ENCODE measurements around the gene SSRP1.

DNA sequence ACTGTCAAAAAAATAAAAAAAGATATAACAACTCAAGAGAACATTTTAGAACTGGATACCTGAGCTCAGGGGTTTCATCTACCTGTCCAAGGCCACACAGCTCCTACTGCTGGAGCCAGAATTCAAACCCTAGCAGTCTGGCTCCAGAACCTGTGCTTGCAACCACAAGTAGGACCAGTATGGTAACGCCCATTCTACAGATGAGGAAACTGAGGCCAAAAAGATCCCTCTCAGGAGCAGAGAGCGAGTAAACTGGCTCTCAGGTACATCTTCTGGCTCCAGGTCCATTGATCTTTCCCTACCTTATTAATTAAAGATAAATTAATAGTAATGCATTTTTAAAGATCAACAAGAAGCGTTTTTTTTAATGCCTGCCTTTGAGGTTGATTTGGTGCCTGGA is 21.6 kb upstream of the SSRP1 start:
- no peak for TF ChIP-seq EP300 (IDR thresholded peaks at IDR 0.05; ENCODE audit: borderline replicate concordance)
- no peak for TF ChIP-seq RAD21 (IDR thresholded peaks at IDR 0.05; ENCODE audit: low read depth)
- TF ChIP-seq, protein P1, sequence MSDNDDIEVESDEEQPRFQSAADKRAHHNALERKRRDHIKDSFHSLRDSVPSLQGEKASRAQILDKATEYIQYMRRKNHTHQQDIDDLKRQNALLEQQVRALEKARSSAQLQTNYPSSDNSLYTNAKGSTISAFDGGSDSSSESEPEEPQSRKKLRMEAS (IDR thresholded peaks at IDR 0.05), result no peak
- no peak for TF ChIP-seq NFIC (IDR thresholded peaks at IDR 0.05)
- no peak for TF ChIP-seq CEBPB (IDR thresholded peaks at IDR 0.05)
- TF ChIP-seq, protein P2, sequence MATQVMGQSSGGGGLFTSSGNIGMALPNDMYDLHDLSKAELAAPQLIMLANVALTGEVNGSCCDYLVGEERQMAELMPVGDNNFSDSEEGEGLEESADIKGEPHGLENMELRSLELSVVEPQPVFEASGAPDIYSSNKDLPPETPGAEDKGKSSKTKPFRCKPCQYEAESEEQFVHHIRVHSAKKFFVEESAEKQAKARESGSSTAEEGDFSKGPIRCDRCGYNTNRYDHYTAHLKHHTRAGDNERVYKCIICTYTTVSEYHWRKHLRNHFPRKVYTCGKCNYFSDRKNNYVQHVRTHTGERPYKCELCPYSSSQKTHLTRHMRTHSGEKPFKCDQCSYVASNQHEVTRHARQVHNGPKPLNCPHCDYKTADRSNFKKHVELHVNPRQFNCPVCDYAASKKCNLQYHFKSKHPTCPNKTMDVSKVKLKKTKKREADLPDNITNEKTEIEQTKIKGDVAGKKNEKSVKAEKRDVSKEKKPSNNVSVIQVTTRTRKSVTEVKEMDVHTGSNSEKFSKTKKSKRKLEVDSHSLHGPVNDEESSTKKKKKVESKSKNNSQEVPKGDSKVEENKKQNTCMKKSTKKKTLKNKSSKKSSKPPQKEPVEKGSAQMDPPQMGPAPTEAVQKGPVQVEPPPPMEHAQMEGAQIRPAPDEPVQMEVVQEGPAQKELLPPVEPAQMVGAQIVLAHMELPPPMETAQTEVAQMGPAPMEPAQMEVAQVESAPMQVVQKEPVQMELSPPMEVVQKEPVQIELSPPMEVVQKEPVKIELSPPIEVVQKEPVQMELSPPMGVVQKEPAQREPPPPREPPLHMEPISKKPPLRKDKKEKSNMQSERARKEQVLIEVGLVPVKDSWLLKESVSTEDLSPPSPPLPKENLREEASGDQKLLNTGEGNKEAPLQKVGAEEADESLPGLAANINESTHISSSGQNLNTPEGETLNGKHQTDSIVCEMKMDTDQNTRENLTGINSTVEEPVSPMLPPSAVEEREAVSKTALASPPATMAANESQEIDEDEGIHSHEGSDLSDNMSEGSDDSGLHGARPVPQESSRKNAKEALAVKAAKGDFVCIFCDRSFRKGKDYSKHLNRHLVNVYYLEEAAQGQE (IDR thresholded peaks at IDR 0.05; ENCODE audit: low read depth), result no peak
- TF ChIP-seq, protein P3, sequence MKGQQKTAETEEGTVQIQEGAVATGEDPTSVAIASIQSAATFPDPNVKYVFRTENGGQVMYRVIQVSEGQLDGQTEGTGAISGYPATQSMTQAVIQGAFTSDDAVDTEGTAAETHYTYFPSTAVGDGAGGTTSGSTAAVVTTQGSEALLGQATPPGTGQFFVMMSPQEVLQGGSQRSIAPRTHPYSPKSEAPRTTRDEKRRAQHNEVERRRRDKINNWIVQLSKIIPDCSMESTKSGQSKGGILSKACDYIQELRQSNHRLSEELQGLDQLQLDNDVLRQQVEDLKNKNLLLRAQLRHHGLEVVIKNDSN (IDR thresholded peaks at IDR 0.05), result no peak
- TF ChIP-seq TEAD4 (IDR thresholded peaks at IDR 0.05), result no peak
- TF ChIP-seq CREB1 (IDR thresholded peaks at IDR 0.05; ENCODE audit: low read depth), result no peak
- no peak for TF ChIP-seq EGR1 (IDR thresholded peaks at IDR 0.05)

All from Ishikawa (cell line).